Naive thymus-derived CD4-positive, alpha-beta T cell (primary cell): ENCODE results near the gene SPEF2. TPM values are rescaled to one million over a fixed set of nuclear protein-coding genes. Genes with fewer than 3 reads are reported as not detected.

Experiments used
- ATAC-seq: fragments of 150-1000 bp; cut with Tn5 transposase; 2 replicates; pipeline ENCODE4 v1.10.0; 2021; ENCODE audit warnings: mild to moderate bottlenecking, moderate library complexity
- CTCF ChIA-PET: fragments of 350-600 bp; sonication (Branson Sonifier 250); formaldehyde crosslinking; loops from one replicate; lab custom pipeline; 2021; ENCODE audit warnings: antibody characterized with exemption; lab: Charles Lee
- POLR2A ChIA-PET: fragments of 350-600 bp; sonication (Branson Sonifier 250); formaldehyde crosslinking; loops from one replicate; lab custom pipeline; 2021; ENCODE audit warnings: antibody characterized with exemption, inconsistent platforms; lab: Charles Lee
- DNase-seq, 9 donors: peaks; one replicate each; pipeline versions ENCODE4 v3.0.0 to v3.0.0-alpha.2; 2020 to 2022; ENCODE audit warnings: mixed read lengths in 1 of 9
- H3K27ac ChIP-seq: one replicate; pipeline ENCODE4 v1.7.0; 2013; ENCODE audit warnings: mild to moderate bottlenecking, low read depth, low read length, moderate library complexity
- H3K27me3 ChIP-seq, 2 donors: one replicate each; pipeline ENCODE4 v1.7.0; 2013; ENCODE audit warnings: low read length in 2 of 2, mild to moderate bottlenecking in 2 of 2, moderate library complexity in 2 of 2; ENCODE audit not compliant: control insufficient read depth in 2 of 2, insufficient read depth in 2 of 2
- H3K36me3 ChIP-seq, 3 experiments: 1 replicate in 2 of 3; 2 replicates in 1 of 3; pipeline ENCODE4 v1.7.0; 2013; ENCODE audit warnings: low read length in 3 of 3, mild to moderate bottlenecking in 3 of 3, moderate library complexity in 1 of 3; ENCODE audit not compliant: insufficient read depth in 3 of 3, control insufficient read depth in 2 of 3
- H3K4me1 ChIP-seq, 2 donors: one replicate each; pipeline ENCODE4 v1.7.0; 2013; ENCODE audit warnings: low read length in 2 of 2, mild to moderate bottlenecking in 2 of 2, moderate library complexity in 1 of 2; ENCODE audit not compliant: control insufficient read depth in 2 of 2, insufficient read depth in 2 of 2
- H3K4me3 ChIP-seq: 2 replicates; pipeline ENCODE4 v1.7.0; 2013; ENCODE audit warnings: mild to moderate bottlenecking, low read length
- H3K9me3 ChIP-seq, 3 experiments: 1 replicate in 2 of 3; 2 replicates in 1 of 3; pipeline ENCODE4 v1.7.0; 2013; ENCODE audit warnings: low read length in 3 of 3; ENCODE audit not compliant: control insufficient read depth in 2 of 3
- H3K27ac Mint-ChIP-seq, 9 donors: one replicate each; pipeline ENCODE4 v1.8.0; 2020 to 2022; ENCODE audit warnings: mixed read lengths in 9 of 9, mild to moderate bottlenecking in 8 of 9, moderate library complexity in 5 of 9, inconsistent platforms in 2 of 9
- H3K27me3 Mint-ChIP-seq, 5 donors: one replicate each; pipeline ENCODE4 v1.8.0; 2021 to 2022; ENCODE audit warnings: mixed read lengths in 5 of 5, mild to moderate bottlenecking in 1 of 5
- H3K36me3 Mint-ChIP-seq, 5 donors: one replicate each; pipeline ENCODE4 v1.8.0; 2020 to 2022; ENCODE audit warnings: mixed read lengths in 5 of 5, mild to moderate bottlenecking in 3 of 5, inconsistent platforms in 1 of 5
- H3K4me1 Mint-ChIP-seq, 7 donors: one replicate each; pipeline ENCODE4 v1.8.0; 2020 to 2022; ENCODE audit warnings: mixed read lengths in 7 of 7, mild to moderate bottlenecking in 3 of 7, inconsistent platforms in 1 of 7
- H3K4me3 Mint-ChIP-seq, 10 donors: one replicate each; pipeline ENCODE4 v1.8.0; 2020 to 2022; ENCODE audit warnings: mild to moderate bottlenecking in 10 of 10, mixed read lengths in 10 of 10, moderate library complexity in 6 of 10, inconsistent platforms in 2 of 10
- H3K9me3 Mint-ChIP-seq, 11 donors: one replicate each; pipeline ENCODE4 v1.8.0; 2020 to 2022; ENCODE audit warnings: mixed read lengths in 11 of 11, mild to moderate bottlenecking in 4 of 11, inconsistent platforms in 1 of 11, moderate library complexity in 1 of 11
- intact Hi-C, 2 donors: fragments of 100-400 bp; cut with micrococcal nuclease; formaldehyde crosslinking; loops; one replicate each; pipeline ENCODE4 v1.15.1; 2023
- polyA plus RNA-seq, 2 donors: library from polyadenylated mRNA; unstranded; fragments of 300-500 nt; fragmentation: Illumina TruSeq; gene quantifications; one replicate each; pipeline ENCODE4 v1.2.3, GENCODE V29; 2021
- total RNA-seq, 6 experiments: library from RNA in 5 of 6; stranded (reverse) in 5 of 6; gene quantifications; 1 replicate in 5 of 6; 2 replicates in 1 of 6; pipeline ENCODE4 v1.2.3 and lab custom pipeline; 2021 to 2026

SPEF2 gene
- total and polyA plus RNA-seq, 7 experiments from 2014 or later, result 5.5 to 13.5 (median 7.7) TPM

DNA sequence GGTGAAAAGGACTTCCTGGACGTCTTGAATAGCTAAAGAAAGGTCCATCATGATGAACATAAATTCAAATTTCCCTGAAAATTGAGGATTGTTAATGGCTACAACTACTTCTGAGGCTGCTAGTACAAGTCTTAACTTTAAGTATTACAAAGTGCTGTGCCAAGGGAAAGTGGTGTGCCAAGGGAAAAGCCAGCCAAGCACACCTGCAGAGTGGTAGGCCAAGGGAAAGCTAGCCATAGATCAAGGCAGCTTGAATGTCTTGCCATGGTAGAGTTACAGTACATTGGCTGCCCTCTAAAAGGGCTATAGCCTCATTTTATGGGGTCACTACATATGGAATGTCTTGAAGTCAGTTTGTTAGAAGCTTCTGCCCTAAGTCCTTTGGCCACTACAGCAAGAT lies 64.2 kb downstream of the SPEF2 start:
- Histone ChIP-seq H3K9me3 (no peaks in the 10 kb centered on the region), H3K4me1 (peaks cover 0 to 11% of the 10 kb centered on the region in 2 donors), H3K27ac (no peak overlapping the region), H3K36me3 (no peaks in the 10 kb centered on the region), H3K27me3 (no peaks in the 10 kb centered on the region), H3K4me3 (no peak overlapping the region)
- Mint-ChIP-seq H3K4me1 (peaks cover 4 to 32% (median 23%) of the 10 kb centered on the region in 7 donors), H3K9me3 (peaks cover 0 to 5% (median 0%) of the 10 kb centered on the region in 11 donors), H3K4me3 (no peak overlapping the region), H3K36me3 (peaks cover 0 to 5% (median 0%) of the 10 kb centered on the region in 5 donors), H3K27ac (no peak overlapping the region), H3K27me3 (no peaks in the 10 kb centered on the region)
- ChIA-PET POLR2A (interaction anchor here (1.0 kb wide), 1 partner anchor 9 kb away, joined by 3 read pairs; no protein-coding TSS in a partner anchor), CTCF (interaction anchor here (1.2 kb wide), 1 partner anchor 23 kb away, joined by 3 read pairs; no protein-coding TSS in a partner anchor)
- ATAC-seq (no peak), DNase-seq (no peak)
- intact Hi-C loops, result no loop called here

DNA sequence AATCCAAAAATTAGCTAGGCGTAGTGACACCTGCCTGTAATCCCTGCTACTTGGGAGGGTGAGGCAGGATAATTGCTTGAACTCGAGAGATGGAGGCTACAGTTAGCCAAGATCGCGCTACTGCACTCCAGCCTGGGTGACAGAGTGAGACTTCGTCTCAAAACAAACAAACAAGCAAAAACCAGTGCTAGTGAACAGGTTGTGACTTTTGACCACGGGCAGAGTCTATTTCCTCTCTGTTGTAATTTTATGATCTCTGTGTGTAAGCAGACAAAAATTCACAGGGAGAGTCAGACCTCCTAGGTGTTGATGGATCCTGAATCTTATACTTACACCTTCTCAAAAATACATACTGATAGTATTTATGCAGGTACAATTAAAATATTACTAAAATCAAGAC lies 65.8 kb downstream of the SPEF2 start:
- H3K36me3 ChIP-seq, result no peaks in the 10 kb centered on the region
- H3K4me3 Mint-ChIP-seq, result no peak overlapping the region
- ATAC-seq, result no peak
- no peaks in the 10 kb centered on the region for H3K27me3 ChIP-seq
- H3K4me1 ChIP-seq, result peaks cover 0 to 11% of the 10 kb centered on the region in 2 donors
- POLR2A ChIA-PET, result no interaction called here
- intact Hi-C loops, result no loop called here
- no peak for DNase-seq
- H3K36me3 Mint-ChIP-seq, result peaks cover 0 to 5% (median 0%) of the 10 kb centered on the region in 5 donors
- H3K9me3 Mint-ChIP-seq, result peaks cover 0 to 5% (median 0%) of the 10 kb centered on the region in 11 donors
- H3K27ac Mint-ChIP-seq, result no peak overlapping the region
- no peak overlapping the region for H3K4me3 ChIP-seq
- CTCF ChIA-PET, result interaction anchor here (0.7 kb wide), 1 partner anchor 243 kb away, joined by 3 read pairs; no protein-coding TSS in a partner anchor
- H3K27me3 Mint-ChIP-seq, result no peaks in the 10 kb centered on the region
- H3K9me3 ChIP-seq, result no peaks in the 10 kb centered on the region
- no peak overlapping the region for H3K27ac ChIP-seq
- peaks cover 4 to 21% (median 20%) of the 10 kb centered on the region in 7 donors for H3K4me1 Mint-ChIP-seq

DNA sequence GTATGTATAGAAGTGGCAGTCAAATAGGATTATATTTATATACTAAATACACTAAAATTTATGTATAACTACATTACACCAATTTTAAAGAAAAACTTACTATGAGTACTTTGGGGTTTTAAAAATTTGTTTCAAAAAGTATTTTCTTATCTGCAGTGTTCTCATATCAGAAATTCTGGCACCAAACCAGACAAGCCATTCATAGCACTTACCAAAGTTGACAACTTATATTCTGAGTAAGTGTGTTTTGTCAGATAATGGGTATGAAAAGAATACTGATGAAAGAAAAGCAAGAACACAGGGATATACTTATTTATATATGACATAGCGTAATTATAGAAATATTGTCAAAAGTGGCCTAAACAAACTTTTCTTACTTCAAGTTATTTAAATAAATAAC lies 67.5 kb downstream of the SPEF2 start:
- peaks cover 0 to 5% (median 3%) of the 10 kb centered on the region in 7 donors for H3K4me1 Mint-ChIP-seq
- H3K9me3 Mint-ChIP-seq, result peaks cover 0 to 5% (median 0%) of the 10 kb centered on the region in 11 donors
- no peak overlapping the region for H3K4me3 Mint-ChIP-seq
- no peak overlapping the region for H3K27ac Mint-ChIP-seq
- intact Hi-C loops, result no loop called here
- no peaks in the 10 kb centered on the region for H3K27me3 Mint-ChIP-seq
- ATAC-seq, result no peak
- H3K4me1 ChIP-seq, result no peaks in the 10 kb centered on the region
- no peaks in the 10 kb centered on the region for H3K9me3 ChIP-seq
- H3K27ac ChIP-seq, result no peak overlapping the region
- no peaks in the 10 kb centered on the region for H3K27me3 ChIP-seq
- DNase-seq, result no peak
- peaks cover 0 to 5% (median 0%) of the 10 kb centered on the region in 5 donors for H3K36me3 Mint-ChIP-seq
- POLR2A ChIA-PET, result no interaction called here
- H3K36me3 ChIP-seq, result no peaks in the 10 kb centered on the region
- CTCF ChIA-PET, result interaction anchor here (0.7 to 1.3 kb wide), 2 partner anchors 8 to 240 kb away, joined by 3 read pairs; no protein-coding TSS in a partner anchor
- no peak overlapping the region for H3K4me3 ChIP-seq

DNA sequence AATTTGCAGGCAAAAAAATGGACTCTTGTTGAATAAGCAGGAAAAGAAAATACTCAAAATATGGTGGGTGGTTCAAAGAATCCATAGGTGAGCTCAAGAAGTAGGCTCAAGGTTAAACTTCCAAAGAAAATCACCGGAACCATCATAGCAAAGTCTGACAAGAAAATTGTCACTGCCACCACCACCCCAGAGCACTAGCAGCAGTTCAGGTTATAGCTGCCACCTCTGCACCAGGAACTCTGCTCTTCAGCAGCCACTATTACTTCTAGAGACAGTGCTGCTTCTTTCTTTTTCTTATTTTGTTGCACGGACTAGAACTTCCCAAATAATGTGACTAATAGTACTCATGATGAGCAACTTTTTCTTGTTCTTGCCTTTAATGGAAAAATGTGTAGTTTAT lies 70.3 kb downstream of the SPEF2 start:
- no peak overlapping the region for H3K4me3 ChIP-seq
- H3K27ac ChIP-seq, result no peak overlapping the region
- no peaks in the 10 kb centered on the region for H3K27me3 ChIP-seq
- Mint-ChIP-seq H3K27ac (no peak overlapping the region), H3K36me3 (peaks cover 3 to 14% (median 13%) of the 10 kb centered on the region in 5 donors), H3K27me3 (no peaks in the 10 kb centered on the region), H3K9me3 (peaks cover 0 to 2% (median 0%) of the 10 kb centered on the region in 11 donors), H3K4me3 (no peak overlapping the region), H3K4me1 (peaks cover 0 to 3% (median 0%) of the 10 kb centered on the region in 7 donors)
- ATAC-seq, result no peak
- no peaks in the 10 kb centered on the region for H3K9me3 ChIP-seq
- no peak for DNase-seq
- H3K4me1 ChIP-seq, result no peaks in the 10 kb centered on the region
- ChIA-PET POLR2A (no interaction called here), CTCF (interaction anchor here (0.7 kb wide), 1 partner anchor 101 kb away, joined by 3 read pairs; no protein-coding TSS in a partner anchor)
- intact Hi-C loops, result no loop called here
- no peaks in the 10 kb centered on the region for H3K36me3 ChIP-seq

DNA sequence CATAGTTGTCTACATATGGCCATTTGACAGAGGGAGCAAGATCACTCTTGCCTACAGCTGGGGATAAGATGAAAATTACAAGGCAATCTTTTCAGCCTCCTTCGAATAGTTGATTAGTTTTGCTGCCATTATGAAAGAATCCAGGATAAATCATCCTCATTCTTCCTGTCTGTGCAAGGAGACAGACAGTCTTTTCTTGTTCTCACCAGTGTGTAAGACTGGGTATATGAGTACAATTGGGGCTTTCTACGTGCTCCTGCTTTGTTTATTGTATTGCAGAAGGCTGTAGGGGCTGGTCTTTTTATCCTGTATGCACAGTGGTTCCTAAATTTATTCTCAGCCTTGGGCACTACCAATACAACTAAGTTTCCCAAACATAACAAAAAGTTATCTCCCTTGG lies 76.8 kb downstream of the SPEF2 start:
- Mint-ChIP-seq H3K4me1 (peaks cover 0 to 12% (median 4%) of the 10 kb centered on the region in 7 donors), H3K27ac (no peak overlapping the region), H3K4me3 (no peak overlapping the region), H3K27me3 (no peaks in the 10 kb centered on the region), H3K9me3 (peaks cover 0 to 4% (median 0%) of the 10 kb centered on the region in 11 donors), H3K36me3 (peaks cover 3 to 47% (median 38%) of the 10 kb centered on the region in 5 donors)
- ATAC-seq (no peak), DNase-seq (no peak)
- intact Hi-C loops, result no loop called here
- H3K27ac ChIP-seq, result no peak overlapping the region
- no peaks in the 10 kb centered on the region for H3K4me1 ChIP-seq
- H3K4me3 ChIP-seq, result no peak overlapping the region
- H3K36me3 ChIP-seq, result no peaks in the 10 kb centered on the region
- no peaks in the 10 kb centered on the region for H3K9me3 ChIP-seq
- H3K27me3 ChIP-seq, result no peaks in the 10 kb centered on the region
- CTCF ChIA-PET, result no interaction called here
- POLR2A ChIA-PET, result no interaction called here

DNA sequence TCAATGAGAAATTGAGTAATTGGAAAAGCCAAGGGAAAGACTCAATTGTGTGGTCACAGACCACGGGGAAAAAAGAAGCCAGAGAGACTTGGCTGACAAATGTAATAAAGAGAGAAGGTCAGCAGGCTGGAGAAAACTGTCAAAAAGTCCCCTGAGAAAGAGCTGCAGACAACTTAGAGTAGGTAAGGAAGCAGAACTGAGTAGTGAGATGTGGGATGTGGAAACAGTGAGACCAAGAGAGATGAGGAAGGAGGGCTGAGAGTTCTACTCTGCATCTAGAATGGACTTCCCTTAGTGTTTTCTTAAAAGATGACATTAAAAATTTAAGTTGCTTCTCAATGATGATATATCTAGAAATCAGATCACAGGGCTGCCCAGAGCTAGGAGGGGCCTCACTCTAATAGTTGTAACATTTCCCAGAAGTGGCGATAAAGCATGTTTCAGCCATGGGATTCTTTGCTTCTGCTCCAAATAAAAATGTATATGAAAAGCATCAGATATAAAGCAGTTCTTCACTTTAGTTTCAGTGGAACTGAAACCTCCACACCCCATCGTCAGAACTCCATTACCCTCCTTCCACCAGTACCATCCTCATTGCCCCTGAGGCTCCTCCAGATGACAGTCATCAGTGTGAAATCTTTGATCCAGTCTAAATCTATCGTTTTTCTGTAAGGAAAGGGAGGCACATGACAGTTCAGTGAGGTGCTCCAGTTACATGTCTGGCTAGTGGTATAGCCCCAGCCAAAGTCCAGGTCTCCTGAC lies 80.6 kb downstream of the SPEF2 start:
- no peak overlapping the region for H3K27ac ChIP-seq
- no peak for ATAC-seq
- no peak overlapping the region for H3K4me3 ChIP-seq
- ChIA-PET CTCF (no interaction called here), POLR2A (interaction anchor here (0.6 kb wide), 1 partner anchor 32 kb away, joined by 3 read pairs; no protein-coding TSS in a partner anchor)
- peaks cover 0 to 16% (median 5%) of the 10 kb centered on the region in 7 donors for H3K4me1 Mint-ChIP-seq
- intact Hi-C loops, result no loop called here
- no peak overlapping the region for H3K4me3 Mint-ChIP-seq
- DNase-seq, result no peak
- peaks cover 0 to 4% (median 0%) of the 10 kb centered on the region in 11 donors for H3K9me3 Mint-ChIP-seq
- no peaks in the 10 kb centered on the region for H3K36me3 ChIP-seq
- H3K9me3 ChIP-seq, result no peaks in the 10 kb centered on the region
- peaks cover 6 to 53% (median 34%) of the 10 kb centered on the region in 5 donors for H3K36me3 Mint-ChIP-seq
- H3K27me3 Mint-ChIP-seq, result no peaks in the 10 kb centered on the region
- H3K4me1 ChIP-seq, result no peaks in the 10 kb centered on the region
- H3K27me3 ChIP-seq, result no peaks in the 10 kb centered on the region
- H3K27ac Mint-ChIP-seq, result peak overlapping the region in 2 of 9 donors; percentile 15 to 47
